Embryonic facial prominence (tissue), 1 donor: ENCODE results near the gene GRIFIN.

Experiments
- DNase-seq: peaks from one replicate; pipeline ENCODE4 v3.0.0-alpha.2; 2016; ENCODE audit errors: extremely low spot score

GRIFIN gene

DNA sequence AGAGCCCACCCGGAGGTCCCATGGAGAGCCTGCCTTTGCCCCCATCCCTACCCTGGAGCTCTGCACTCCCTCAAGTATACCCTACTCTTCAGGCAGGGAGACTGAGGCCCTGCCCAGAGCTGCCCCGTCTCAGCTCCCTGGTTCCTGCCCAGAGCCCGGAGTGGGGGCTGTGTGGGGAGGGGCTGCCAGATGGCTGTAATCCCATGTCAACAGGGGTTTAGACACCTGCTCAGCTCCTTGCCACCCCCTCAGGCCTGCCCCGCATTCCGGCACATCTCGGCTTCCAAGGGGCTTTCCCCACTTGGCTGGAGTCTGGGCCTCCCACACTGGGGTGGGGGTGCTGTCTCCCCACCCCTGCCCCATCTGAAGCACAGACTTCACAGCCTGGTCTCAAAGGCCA is 22.5 kb upstream of the GRIFIN start:
- no peak for DNase-seq

- DNase-seq: no peak
Measured at GRCh38 chr7:2497500-2498336, 21.5 kb upstream of the GRIFIN start.

DNA sequence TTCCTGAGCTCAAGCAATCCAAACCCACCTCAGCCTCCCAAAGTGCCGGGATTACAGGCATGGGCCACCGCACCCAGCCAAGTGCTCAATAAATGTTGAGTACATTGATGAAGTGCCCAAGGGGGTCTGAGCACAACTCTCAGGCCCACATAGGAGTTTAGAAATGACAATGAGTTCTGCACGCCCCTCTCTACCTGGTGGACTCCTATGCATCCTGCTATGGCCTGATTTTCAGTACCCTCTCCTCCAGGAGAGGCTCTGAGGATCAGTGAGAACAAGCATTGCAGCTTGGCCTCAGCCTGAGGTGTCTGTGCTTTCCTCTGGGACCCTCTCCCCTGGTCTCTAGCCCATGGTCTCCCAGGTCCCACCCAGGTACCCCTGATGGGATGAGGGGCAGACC is 20.9 kb upstream of the GRIFIN start:
- no peak for DNase-seq

DNA sequence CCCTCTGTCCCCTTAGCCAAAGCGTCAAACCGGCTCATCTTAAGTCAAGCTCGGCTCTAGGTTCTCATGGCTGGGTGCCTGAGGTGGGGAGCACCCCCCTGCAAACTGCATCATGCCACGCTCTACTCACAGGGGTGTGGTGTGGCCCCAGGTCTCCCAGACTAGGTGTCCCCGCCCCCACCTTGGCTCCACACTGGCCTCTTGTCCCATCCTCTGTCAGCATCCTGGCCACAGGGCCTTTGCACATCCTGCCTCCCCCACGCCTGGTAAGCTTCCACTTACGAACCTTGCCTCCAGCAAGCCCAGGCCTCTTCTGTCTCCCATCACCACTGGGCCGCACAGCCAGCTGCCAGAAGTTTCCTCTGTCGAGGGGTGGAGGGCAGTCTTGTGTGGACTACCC is 20.2 kb upstream of the GRIFIN start:
- no peak for DNase-seq

DNA sequence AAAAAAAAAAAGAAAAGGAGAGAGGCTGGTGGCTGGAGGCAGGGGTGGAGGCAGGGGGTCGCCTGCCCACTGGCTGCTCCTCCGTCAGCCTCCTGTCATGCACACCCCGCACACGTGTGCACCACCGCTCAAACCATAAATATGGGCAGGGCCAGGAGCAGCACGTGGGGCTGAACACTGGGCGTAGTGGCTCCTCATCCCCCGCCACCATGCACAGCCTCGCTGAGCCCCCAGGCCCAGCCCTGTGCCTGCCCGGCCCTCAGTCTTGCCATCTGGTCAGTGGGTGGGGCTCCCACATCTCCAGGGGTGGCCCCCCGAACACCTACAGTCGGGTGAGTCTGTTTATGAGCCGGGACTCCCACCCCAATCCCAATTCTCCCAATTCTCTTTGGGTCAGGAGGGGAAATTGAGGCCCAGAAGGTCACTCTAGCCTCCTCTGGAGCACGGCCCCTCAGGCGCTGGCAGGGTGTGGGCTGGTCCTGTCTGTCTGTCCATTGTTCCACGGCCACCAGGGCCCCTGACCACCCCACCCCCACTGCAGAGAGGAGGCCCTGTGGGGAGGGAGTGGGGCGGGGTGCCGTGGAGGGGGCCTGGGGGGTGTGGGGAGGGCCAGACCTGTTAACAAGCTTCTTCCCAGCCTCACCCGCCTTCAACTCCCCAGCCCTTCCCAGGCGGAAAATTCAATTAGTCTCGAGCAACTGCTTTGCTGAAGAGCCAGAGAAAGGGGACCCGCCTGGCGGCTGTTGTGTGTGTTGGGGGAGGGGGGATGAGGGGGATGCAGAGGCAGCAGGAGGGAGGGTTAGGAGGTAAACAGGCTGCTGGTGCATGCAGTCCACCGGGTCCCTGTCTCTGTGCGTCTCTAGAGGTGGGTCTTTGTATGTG is 19.5 kb upstream of the GRIFIN start:
- peak; percentile 60 for DNase-seq

- no peak for DNase-seq
Measured at GRCh38 chr7:2494191-2495130, 18.3 kb upstream of the GRIFIN start.

DNA sequence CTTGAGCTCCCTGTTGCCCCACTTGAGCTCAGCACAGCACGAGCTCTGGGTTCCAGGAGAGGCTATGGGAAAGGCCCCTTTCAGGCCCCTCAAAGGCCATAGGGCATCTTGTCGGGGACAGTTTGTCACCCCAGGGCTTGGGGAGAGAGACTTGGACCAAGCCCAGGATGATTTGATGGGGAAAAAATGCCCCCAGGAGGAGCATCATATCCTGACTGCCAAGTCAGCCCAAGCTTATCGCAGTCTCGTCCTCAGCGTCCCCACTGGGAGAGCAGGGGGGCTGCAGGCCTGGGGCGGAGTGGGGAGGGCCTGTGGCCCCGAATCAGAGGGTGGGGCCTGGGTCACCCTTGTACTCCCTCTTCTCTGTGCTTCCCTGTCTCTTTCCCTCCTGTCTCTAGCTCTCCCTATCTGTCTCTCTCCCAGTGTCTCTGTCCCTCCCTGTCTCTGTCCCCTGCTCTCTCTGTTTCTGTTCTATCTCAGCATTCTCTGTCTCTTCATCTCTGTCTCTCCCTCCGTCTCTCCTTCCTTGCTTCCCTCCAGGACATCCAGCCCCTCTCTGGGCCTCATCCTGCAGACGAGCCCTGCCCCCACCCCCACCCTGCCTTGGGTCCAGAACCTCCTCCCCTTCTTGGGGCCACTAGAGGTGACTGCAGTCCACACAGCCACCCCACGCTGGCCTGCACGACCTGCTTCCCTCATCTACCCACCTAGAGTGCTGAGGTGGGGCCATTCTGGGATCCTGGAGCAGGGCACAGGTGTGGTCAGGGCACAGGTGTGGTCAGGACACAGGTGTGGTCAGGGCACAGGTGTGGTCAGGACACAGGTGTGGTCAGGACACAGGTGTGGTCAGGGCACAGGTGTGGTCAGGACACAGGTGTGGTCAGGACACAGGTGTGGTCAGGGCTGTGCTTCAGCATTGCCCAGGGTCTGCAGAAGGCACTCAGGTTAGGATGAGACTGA is 17.3 kb upstream of the GRIFIN start:
- no peak for DNase-seq

DNA sequence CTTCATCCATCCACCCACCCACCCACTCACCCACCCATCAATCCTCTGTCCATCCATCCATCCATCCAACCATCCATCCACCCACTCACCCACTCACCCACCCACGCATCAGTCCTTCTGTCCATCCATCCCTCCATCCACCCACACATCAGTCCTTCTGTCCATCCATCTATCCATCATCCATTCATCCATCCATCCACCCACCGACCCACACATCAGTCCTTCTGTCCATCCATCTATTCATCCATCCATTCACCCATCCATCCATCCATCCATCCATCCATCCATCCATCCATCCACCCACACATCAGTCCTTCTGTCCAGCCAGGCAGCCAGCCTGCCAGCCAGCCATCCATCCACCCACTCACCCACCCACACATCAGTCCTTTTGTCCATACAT is 15.8 kb upstream of the GRIFIN start:
- no peak for DNase-seq

- no peak for DNase-seq
Measured at GRCh38 chr7:2490181-2490651, 14.0 kb upstream of the GRIFIN start.

DNA sequence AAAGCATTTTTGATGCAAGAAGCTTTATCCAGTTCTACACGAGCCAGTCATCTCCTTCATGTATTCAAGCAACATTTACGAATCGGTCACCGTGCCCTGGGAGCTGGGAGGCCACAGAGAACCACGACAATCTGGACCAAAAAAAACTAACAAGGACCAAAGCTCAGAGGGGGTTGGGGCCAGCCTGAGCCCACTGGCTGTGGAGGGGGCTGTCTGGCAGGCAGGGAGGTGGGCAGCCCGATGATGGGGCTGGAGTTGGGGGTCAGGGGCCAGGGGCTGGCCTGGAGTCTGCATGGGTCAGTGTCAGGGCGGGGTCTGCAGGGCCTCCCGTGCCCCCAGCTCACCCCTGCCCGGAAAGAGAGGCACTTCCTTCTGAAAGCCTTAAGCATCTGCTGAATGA is 12.5 kb upstream of the GRIFIN start:
- no peak for DNase-seq

GRCh38 chr7:2488272-2488645 is 12.1 kb upstream of the GRIFIN start:
- DNase-seq: no peak

DNA sequence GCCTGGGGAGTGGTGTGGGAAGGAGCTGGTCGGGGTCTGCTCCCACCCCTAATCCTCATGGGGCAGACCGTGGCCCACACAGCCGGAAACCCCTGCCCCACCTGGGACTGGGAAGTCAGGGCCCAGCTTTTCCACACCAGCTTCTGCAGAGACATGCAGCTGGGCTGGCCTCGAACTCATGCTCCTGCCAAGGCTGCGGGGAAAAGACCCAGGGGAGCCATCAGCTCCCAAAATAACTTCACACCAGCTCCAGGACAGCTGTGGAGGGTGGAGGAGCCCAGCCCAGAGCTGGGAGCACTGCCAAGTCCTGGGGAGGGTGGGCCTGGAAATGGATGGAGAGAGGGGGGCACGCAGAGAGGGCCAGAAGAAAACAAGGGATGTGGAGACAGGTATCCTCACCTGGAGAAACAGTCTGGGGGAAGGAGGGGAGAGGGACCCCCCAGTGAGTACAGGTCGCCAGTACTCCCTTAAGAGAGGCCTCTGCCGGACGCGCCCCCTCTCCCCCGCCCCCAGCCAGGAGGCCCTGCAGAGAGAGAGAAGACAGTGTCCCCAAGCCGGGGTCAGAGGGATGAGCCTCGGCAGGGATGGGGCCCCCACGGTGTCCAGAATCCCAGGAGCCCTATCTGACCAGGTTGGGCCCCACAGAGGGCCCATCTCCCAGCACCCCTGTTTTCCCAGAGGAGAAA is 11.5 kb upstream of the GRIFIN start:
- no peak for DNase-seq

DNA sequence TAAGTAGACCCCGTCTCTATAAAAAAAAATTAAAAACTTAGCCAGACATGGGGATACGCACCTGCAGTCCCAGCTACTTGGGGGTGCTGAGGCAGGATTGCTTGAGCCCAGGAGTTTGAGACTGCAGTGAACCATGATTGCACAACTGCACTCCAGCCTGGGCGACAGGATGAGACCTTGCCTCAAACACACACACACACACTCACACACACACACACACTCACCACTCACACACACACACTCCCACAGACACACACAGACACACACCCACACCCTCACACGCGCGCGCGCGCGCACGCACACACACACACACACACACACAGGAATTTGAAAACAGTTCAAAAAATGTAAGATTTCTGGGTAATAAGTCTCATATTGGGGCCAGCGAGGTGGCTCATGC is 8.7 kb upstream of the GRIFIN start:
- DNase-seq: no peak

DNA sequence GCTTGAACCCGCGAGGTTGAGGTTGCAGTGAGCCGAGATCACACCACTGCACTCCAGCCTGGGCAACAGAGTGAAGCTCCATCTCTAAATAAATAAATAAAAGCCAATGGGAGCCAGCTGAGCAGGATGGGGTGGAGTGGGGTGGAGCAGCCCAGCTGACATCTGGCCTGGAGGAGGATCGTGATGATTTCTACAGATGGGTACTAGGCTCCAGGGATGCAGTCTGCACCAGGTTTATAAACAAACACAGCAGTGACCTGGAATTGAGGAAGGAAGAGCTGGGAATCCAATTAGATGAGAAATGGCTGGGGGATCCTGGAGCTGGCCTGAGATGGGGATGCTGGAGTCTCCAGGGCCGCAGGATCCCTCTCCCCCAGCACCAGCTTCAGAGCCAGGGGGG is 7.3 kb upstream of the GRIFIN start:
- no peak for DNase-seq

DNA sequence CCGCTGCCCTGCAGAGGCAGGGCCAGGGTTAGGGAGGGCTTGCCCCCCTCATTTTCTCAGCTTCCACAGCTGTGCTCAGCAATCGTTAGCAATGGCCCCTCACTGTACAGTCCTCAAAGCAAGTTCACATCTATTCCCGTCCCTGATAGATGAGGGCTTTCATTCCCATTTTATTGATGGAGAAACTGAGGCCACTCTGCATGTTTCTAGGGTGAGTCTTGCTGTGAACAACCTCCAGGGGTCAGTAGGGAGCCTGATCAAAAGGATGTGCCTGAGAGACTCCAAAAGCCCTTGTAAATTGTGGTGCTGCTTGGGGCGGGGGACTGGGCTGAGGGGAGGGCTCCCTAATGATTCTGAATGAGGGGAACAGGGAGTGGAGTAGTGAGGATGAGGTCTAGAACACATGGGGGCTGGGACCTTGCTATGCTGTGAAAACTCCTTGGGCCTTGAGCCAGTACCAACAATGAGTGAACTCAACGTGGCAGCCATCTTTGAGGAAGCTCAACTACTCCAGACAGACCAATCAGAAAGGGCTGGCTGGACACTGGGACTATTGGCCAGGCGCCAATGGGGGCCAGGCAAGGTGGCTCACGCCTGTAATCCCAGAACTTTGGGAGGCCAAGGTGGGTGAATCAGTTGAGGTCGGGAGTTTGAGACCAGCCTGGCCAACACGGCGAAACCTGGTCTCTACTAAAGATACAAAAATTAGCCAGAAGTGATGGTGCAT is 6.7 kb upstream of the GRIFIN start:
- DNase-seq: no peak

GRCh38 chr7:2481195-2481594 is 5.0 kb upstream of the GRIFIN start:
- DNase-seq: no peak

DNA sequence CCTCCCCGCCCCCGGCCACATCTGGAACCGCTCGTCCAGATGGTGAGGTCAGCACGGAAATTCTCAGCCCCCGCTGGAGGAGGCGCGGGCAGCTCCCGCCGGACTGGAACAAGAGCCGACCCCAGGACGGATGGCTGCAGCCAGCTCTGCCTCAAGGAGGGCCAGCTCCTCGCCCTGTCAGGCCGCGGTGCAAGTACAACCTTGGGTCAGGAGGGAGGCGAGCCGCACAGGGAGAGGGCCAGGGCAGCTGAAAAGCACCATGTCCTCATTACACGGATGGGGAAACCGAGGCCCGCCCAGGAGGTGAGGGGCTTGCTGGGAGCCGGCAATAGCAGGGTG is 3.8 kb upstream of the GRIFIN start:
- no peak for DNase-seq

DNA sequence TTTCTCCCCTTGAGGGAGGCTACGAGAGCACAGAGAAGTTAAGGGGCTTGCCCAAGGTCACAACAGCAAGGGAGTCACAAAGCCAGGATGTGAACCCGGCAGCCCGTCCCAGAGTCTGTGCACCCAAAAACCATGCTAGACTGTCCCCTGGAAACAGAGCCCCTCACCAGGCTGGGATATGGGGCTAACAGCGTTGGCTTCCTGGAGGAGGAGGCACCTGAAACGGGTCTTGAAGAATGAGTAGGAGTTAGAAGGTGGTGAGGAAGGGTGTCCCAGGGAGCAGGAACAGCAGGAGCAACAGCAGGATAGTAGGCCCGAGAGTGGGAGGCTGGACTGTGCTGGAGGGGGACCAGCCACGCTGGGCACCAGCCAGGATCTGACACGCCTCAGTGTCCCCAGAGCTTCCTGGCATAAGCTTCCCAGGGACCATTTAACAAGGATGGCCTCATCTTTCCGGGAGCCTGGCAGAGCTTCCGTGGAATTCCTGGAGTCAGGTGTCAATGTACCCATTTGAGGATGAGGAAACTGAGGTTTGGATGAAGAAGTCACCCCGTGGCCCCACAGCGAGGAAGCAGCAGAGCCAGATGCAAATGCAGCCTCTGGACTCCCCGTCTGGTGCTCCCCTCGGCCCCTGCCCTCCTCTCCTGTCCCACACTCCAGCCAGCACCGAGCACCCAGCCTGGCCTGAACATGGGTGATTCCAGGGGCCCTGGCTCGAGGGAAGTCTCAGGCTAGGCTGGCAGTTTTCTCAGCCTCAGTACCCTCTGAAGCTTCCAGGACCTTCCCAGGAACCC is 3.3 kb upstream of the GRIFIN start:
- no peak for DNase-seq

DNA sequence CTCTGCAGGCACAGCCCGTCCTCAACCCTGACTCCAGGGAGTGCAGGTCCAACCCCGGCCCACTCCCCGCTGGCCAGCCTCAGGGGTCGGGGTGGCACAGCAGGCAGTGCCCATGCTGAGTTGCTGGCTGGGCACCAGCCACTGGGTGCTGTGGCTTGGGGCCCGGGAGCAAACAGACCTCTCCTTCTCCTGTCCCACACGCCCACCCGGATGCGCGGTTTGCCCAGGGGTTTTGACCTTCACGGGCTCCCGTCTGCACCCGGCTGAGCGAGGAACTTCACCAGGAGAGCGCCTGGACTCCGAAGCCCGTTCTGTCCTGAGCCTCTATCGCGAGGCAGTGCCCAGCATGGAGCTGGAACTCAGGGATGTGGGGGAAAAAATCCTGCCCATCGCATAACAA is 2.6 kb upstream of the GRIFIN start:
- no peak for DNase-seq
